Left lobe of liver (tissue), 2 donors: ENCODE results near the gene LRRC10. TPM values are rescaled to one million over a fixed set of nuclear protein-coding genes. Genes with fewer than 3 reads are reported as not detected.
A peak's percentile ranks its signal among the peaks of the same experiment; 100 is the strongest.

Experiments
- ATAC-seq: fragments of 200-7000 bp; cut with Tn5 transposase; one replicate; pipeline ENCODE4 v1.9.1; 2020; ENCODE audit warnings: mild to moderate bottlenecking, moderate library complexity
- DNase-seq: peaks from one replicate; pipeline ENCODE4 v3.0.0-alpha.2; 2020; ENCODE audit warnings: low spot score
- total RNA-seq: library from RNA; stranded (reverse); gene quantifications from one replicate; pipeline ENCODE4 v1.2.1, GENCODE V29; 2021
- donor health status: DM: no; HTN: no; CAD: no; lungs with moderate emphysema.
- donor health status: DM: no; HTN: yes; CAD: no.

Gene LRRC10
- total RNA-seq, 1 donor from 2014 or later, result not detected

- DNase-seq (no peak), ATAC-seq (peak; percentile 92)
Measured at GRCh38 chr12:69570545-69571399, 39.9 kb downstream of the LRRC10 start.

- DNase-seq (no peak), ATAC-seq (no peak)
Measured at GRCh38 chr12:69570000-69570516, 40.6 kb downstream of the LRRC10 start.

- DNase-seq, result no peak
- no peak for ATAC-seq
Measured at GRCh38 chr12:69569236-69569635, 41.5 kb downstream of the LRRC10 start.

GRCh38 chr12:69566603-69567002 lies 44.1 kb downstream of the LRRC10 start:
- ATAC-seq (no peak), DNase-seq (no peak)

GRCh38 chr12:69563166-69563762 lies 47.4 kb downstream of the LRRC10 start:
- ATAC-seq (peak; percentile 88), DNase-seq (no peak)

Other genes with a start within 250 kb of the LRRC10 start
- gene FRS2, start 140.5 kb downstream of the LRRC10 start, total RNA-seq, result 15.2 TPM
- 33.4 TPM for gene CCT2, start 25.4 kb downstream of the LRRC10 start, total RNA-seq
- gene BEST3, start 88.4 kb upstream of the LRRC10 start, total RNA-seq, result not detected
- 13.1 TPM for gene RAB3IP, start 128.0 kb upstream of the LRRC10 start, total RNA-seq
- gene MYRFL, start 214.3 kb upstream of the LRRC10 start, total RNA-seq, result 0.08 TPM